Naive B cell (primary cell): ENCODE results near the gene GPR55. TPM values are rescaled to one million over a fixed set of nuclear protein-coding genes. Genes with fewer than 3 reads are reported as not detected.

ENCODE experiments used
- ATAC-seq, 2 donors: fragments of 150-1000 bp; cut with Tn5 transposase; 2 replicates each; pipeline ENCODE4 v1.10.0; 2021; ENCODE audit warnings: low read depth in 2 of 2, mild to moderate bottlenecking in 2 of 2, moderate library complexity in 2 of 2
- DNase-seq: peaks from one replicate; pipeline ENCODE4 v3.0.0; 2022
- H3K27ac Mint-ChIP-seq, 6 donors: one replicate each; pipeline ENCODE4 v1.8.0; 2020 to 2022; ENCODE audit warnings: mild to moderate bottlenecking in 6 of 6, mixed read lengths in 6 of 6, moderate library complexity in 5 of 6, inconsistent platforms in 2 of 6
- H3K27me3 Mint-ChIP-seq, 3 donors: one replicate each; pipeline ENCODE4 v1.8.0; 2021 to 2022; ENCODE audit warnings: mixed read lengths in 3 of 3, mild to moderate bottlenecking in 1 of 3
- H3K36me3 Mint-ChIP-seq, 2 donors: one replicate each; pipeline ENCODE4 v1.8.0; 2020 to 2022; ENCODE audit warnings: mixed read lengths in 2 of 2, inconsistent platforms in 1 of 2, mild to moderate bottlenecking in 1 of 2
- H3K4me1 Mint-ChIP-seq, 3 donors: one replicate each; pipeline ENCODE4 v1.8.0; 2020 to 2022; ENCODE audit warnings: mixed read lengths in 3 of 3, inconsistent platforms in 1 of 3, mild to moderate bottlenecking in 1 of 3, moderate library complexity in 1 of 3
- H3K4me3 Mint-ChIP-seq, 8 donors: one replicate each; pipeline ENCODE4 v1.8.0; 2020 to 2022; ENCODE audit warnings: mild to moderate bottlenecking in 8 of 8, mixed read lengths in 8 of 8, moderate library complexity in 8 of 8, inconsistent platforms in 2 of 8
- H3K9me3 Mint-ChIP-seq, 7 donors: one replicate each; pipeline ENCODE4 v1.8.0; 2020 to 2022; ENCODE audit warnings: mixed read lengths in 7 of 7, mild to moderate bottlenecking in 5 of 7, inconsistent platforms in 2 of 7, moderate library complexity in 1 of 7
- polyA plus RNA-seq, 6 donors: library from polyadenylated mRNA; unstranded; fragments of 300-500 nt; fragmentation: Illumina TruSeq; gene quantifications; one replicate each; pipeline ENCODE4 v1.2.3, GENCODE V29; 2021; ENCODE audit warnings: low read depth in 6 of 6

Gene GPR55
- polyA plus RNA-seq, 6 donors from 2014 or later = 0.12 to 0.56 (median 0.21) TPM; not detected in 3

DNA sequence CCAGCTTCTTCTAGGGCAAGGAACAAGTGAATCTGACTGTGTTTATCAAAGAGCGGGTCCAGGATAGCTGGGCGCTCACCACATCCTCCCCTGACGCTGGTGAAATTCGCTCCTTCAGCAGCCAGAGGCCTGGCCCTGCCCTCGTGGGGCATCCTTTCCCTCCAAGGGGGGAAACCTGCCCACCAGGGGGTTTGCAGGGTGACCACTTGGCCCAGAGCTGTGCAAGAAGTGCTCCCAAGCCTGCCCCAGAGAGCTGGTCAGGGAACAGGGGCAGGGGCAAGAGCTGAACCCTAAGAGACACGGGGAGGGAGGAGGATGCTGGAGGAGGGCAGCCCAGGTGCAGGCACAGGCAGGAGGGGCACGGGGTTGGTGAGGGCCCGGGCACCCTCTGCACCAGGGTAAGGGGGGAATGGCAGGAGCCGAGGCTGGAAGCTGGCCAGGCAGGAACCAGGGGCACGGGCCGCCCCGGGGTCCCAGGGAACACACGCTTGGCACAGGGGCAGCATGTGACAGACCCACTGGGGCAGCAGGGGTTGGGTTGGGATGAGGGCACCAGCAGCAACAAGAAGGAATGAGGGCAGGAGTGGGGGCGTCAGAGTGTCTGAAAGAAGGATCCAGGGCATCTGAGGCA, 2.8 kb upstream of the GPR55 start:
- no peak for ATAC-seq
- peaks cover 10 to 16% (median 11%) of the 10 kb centered on the region in 3 donors for H3K4me1 Mint-ChIP-seq
- H3K4me3 Mint-ChIP-seq = no peak overlapping the region
- H3K27ac Mint-ChIP-seq = no peak overlapping the region
- H3K9me3 Mint-ChIP-seq = no peaks in the 10 kb centered on the region
- no peaks in the 10 kb centered on the region for H3K36me3 Mint-ChIP-seq
- peaks cover 7 to 14% (median 12%) of the 10 kb centered on the region in 3 donors for H3K27me3 Mint-ChIP-seq
- DNase-seq = no peak

DNA sequence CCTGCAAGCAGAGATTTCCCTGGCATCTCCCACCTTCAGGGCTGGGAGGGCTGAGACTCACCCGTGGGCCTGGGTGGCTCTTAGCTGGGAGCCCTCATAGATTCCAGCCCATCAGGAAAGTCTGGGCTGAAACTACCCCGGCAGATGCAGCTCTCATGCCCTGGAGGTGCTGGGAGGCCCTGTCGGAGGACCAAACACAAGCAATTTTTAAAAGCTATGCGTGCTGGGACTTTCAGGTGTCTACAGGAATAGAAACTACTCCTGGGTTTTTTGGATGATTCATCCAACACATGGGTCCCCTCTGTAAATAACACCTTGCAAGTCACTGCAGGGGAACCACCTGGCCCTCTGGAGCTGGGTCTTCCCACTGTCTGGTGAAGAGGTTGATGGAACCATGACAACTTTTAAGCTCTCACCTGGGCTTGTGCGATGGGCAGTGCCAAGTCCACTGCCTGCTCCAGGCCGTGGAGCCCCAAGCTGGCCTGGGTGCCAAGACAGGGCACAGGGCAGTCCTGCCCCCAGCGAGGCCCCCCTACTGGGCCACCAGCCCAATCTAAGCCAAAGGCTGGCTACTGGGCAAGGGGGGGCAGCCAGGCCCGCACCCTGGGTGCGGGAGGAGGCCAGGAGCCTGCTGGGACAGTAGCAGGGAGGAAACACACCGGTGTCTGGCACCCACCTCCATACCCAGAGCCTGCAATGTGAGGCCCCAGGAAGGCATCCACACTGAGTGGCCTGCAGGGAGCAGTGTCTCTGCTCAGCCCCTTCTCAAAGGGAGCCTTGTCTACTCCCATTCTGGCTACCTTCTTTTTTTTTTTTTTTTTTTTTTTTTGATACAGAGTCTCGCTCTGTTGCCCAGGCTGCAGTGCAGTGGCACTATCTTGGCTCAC, 1.1 kb upstream of the GPR55 start:
- Mint-ChIP-seq H3K9me3 (no peaks in the 10 kb centered on the region), H3K27ac (no peak overlapping the region), H3K36me3 (no peaks in the 10 kb centered on the region), H3K27me3 (peaks cover 0 to 9% (median 8%) of the 10 kb centered on the region in 3 donors), H3K4me1 (peaks cover 11 to 16% (median 12%) of the 10 kb centered on the region in 3 donors), H3K4me3 (no peak overlapping the region)
- no peak for ATAC-seq
- DNase-seq = no peak

DNA sequence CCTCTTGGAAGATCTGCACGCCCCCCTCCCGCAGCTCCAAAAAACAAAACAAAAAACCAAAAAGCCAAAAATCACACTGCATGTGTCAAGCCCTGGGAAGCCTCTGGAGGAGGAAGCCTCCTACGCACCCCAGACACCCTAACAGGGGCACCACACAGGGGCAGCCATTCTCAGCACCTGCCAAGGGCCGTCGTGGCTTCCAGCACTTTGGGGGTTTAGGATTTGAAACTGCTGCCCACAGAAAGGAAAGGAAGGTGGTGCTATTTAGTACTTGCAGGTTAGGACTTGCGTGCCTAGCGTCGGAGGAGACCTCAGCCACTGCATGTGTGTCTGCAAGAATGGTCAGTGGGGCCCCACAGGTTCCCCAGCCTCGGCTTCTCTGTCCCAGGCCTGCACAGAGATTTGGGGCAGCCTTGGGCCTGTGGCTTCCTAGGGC, 419 bp upstream of the GPR55 start:
- no peaks in the 10 kb centered on the region for H3K36me3 Mint-ChIP-seq
- peak overlapping the region in 2 of 6 donors; percentile 31 to 37 for H3K27ac Mint-ChIP-seq
- H3K4me3 Mint-ChIP-seq = peak overlapping the region in 4 of 8 donors; percentile 32 to 80 (median 68)
- no peak for DNase-seq
- peaks cover 11 to 16% (median 12%) of the 10 kb centered on the region in 3 donors for H3K4me1 Mint-ChIP-seq
- ATAC-seq = no peak
- H3K9me3 Mint-ChIP-seq = no peaks in the 10 kb centered on the region
- peaks cover 0 to 9% (median 8%) of the 10 kb centered on the region in 3 donors for H3K27me3 Mint-ChIP-seq

DNA sequence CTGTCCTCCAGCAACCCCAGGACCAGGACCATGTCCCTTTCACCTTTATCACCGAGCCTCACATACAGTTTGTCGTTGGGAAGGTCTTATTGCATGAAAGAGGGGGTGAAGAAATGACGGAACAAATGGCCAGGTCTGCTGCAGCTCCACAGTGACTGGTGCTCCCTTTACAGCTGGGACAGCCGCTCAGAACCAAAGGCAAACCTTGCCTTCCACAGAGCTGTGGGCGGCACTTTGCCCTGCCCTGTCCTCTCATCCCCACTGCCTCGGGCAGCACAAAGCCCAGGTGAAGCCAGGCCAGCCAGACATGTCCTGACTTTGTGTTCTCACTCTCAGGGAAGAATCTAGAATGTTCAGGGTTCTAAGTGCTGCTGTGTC, 961 bp downstream of the GPR55 start:
- peak overlapping the region in 3 of 8 donors; percentile 3 to 71 (median 65) for H3K4me3 Mint-ChIP-seq
- H3K36me3 Mint-ChIP-seq = no peaks in the 10 kb centered on the region
- H3K27me3 Mint-ChIP-seq = peaks cover 0 to 14% (median 8%) of the 10 kb centered on the region in 3 donors
- H3K27ac Mint-ChIP-seq = peak overlapping the region in 1 of 6 donors; percentile 83
- H3K4me1 Mint-ChIP-seq = peaks cover 11 to 16% (median 12%) of the 10 kb centered on the region in 3 donors
- no peaks in the 10 kb centered on the region for H3K9me3 Mint-ChIP-seq
- no peak for DNase-seq
- no peak for ATAC-seq

- Mint-ChIP-seq H3K36me3 (no peaks in the 10 kb centered on the region), H3K27me3 (peaks cover 0 to 14% (median 8%) of the 10 kb centered on the region in 3 donors), H3K27ac (peak overlapping the region in 2 of 6 donors; percentile 45 to 86), H3K4me1 (peaks cover 11 to 16% (median 12%) of the 10 kb centered on the region in 3 donors), H3K4me3 (no peak overlapping the region), H3K9me3 (no peaks in the 10 kb centered on the region)
- DNase-seq (no peak), ATAC-seq (no peak)
Measured at GRCh38 chr2:230922951-230923717, 1.9 kb downstream of the GPR55 start.

DNA sequence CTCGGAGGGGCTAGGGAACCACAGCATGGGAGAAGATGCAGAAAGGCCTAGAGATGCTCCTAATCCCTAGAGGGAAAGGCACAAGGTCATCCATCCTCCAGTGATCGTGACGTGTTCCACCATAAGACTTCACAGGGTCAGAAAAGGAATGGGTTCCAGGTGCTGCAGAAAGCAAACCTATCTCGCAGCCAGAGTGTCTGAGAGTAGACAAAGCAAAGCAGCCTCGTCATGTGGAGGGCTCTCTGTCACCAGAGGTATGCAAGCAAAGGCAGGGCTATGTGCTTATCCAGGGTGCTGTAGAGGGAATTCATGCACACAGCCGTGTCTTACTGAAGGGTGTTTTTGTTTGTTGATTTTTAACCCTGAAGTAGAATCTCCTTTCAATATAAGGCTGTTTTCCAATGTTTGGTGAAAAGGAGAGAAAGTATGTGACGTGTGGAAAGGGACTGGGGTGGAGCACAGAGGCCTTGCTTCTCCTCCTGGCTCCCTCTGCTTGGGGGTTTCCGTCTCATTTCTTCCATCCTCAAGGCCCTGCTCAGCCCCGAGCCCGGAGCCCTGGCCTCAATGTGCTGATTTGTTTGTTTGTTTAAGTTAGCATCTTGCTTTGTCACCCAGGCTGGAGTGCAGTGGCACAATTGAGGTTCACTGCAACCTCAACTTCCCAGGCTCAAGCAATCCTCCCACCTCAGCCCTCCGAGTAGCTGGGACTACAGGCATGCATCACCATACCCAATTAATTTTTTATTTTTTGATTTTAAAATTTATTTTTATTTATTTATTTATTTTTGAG, 3.0 kb downstream of the GPR55 start:
- DNase-seq (no peak), ATAC-seq (no peak)
- H3K4me3 Mint-ChIP-seq = no peak overlapping the region
- peaks cover 0 to 14% (median 8%) of the 10 kb centered on the region in 3 donors for H3K27me3 Mint-ChIP-seq
- no peaks in the 10 kb centered on the region for H3K9me3 Mint-ChIP-seq
- H3K36me3 Mint-ChIP-seq = no peaks in the 10 kb centered on the region
- no peak overlapping the region for H3K27ac Mint-ChIP-seq
- H3K4me1 Mint-ChIP-seq = peaks cover 11 to 16% (median 12%) of the 10 kb centered on the region in 3 donors

DNA sequence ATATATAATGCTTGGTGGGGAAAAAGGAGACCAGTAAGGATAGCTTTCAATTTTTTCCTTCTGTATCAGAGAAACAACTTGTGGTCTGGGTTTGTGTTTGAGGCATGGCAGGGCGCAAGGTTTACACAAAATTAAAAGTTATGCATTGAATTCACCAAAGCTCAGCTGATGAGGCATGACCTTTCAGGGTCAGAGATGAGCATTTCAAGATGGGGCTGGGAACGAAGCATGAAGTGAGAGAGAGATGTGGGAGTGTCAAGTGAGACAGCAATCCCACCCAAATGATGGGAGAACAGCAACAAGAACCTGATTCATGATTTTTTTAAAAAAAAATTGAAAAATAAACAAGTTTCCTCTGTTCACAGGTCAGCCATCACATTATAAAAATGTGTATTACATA, 4.9 kb downstream of the GPR55 start:
- ATAC-seq = no peak
- no peak for DNase-seq
- peak overlapping the region in 1 of 6 donors; percentile 59 for H3K27ac Mint-ChIP-seq
- no peak overlapping the region for H3K4me3 Mint-ChIP-seq
- H3K4me1 Mint-ChIP-seq = peaks cover 9 to 13% (median 9%) of the 10 kb centered on the region in 3 donors
- no peaks in the 10 kb centered on the region for H3K36me3 Mint-ChIP-seq
- peaks cover 0 to 14% (median 8%) of the 10 kb centered on the region in 3 donors for H3K27me3 Mint-ChIP-seq
- H3K9me3 Mint-ChIP-seq = no peaks in the 10 kb centered on the region

DNA sequence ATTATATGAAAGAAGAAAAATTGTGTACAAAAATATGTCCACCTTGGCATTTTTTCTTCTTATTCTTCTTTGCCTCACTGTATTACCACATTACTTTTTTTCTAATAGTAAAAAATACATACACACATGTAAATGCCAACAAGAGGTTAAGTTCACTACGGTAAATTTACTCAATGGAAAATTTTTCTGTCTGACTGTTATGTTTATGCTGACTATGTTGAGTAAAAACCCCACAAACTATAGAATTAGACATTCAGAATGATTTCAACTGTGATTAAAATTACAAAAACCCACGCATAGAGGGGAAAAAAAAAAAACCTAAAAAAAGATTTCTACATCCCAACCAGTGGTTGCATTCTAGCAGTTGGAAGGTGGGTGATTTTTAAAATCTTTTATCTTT, 5.4 kb downstream of the GPR55 start:
- Mint-ChIP-seq H3K9me3 (no peaks in the 10 kb centered on the region), H3K27me3 (peaks cover 0 to 17% (median 8%) of the 10 kb centered on the region in 3 donors), H3K4me1 (peaks cover 4 to 8% (median 4%) of the 10 kb centered on the region in 3 donors), H3K4me3 (no peak overlapping the region), H3K36me3 (no peaks in the 10 kb centered on the region), H3K27ac (peak overlapping the region in 1 of 6 donors; percentile 59)
- no peak for ATAC-seq
- no peak for DNase-seq

GRCh38 chr2:230919240-230919639, 5.8 kb downstream of the GPR55 start:
- Mint-ChIP-seq H3K9me3 (no peaks in the 10 kb centered on the region), H3K27ac (no peak overlapping the region), H3K4me1 (peaks cover 3 to 4% (median 3%) of the 10 kb centered on the region in 3 donors), H3K36me3 (no peaks in the 10 kb centered on the region), H3K4me3 (no peak overlapping the region), H3K27me3 (peaks cover 0 to 20% (median 8%) of the 10 kb centered on the region in 3 donors)
- no peak for DNase-seq
- no peak for ATAC-seq

DNA sequence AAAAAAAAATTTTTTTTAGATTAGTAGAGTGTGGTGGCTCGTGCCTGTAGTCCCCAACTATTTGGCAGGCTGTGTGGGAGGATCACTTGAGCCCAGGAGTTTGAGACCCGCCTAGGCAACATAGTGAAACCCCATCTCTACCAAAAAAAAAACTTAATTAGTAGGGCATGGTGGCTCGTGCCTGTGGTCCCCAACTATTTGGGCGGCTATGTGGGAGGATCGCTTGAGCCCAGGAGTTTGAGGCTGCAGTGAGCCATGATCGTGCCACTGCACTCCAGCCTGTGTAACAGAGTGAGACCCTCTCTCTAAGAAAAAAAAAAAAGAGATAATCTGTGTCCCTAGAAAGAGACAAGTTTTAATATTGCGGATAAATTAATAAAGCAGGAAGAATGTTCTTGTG, 8.8 kb downstream of the GPR55 start:
- peaks cover 4 to 5% (median 4%) of the 10 kb centered on the region in 3 donors for H3K4me1 Mint-ChIP-seq
- peaks cover 0 to 11% (median 0%) of the 10 kb centered on the region in 3 donors for H3K27me3 Mint-ChIP-seq
- no peak overlapping the region for H3K4me3 Mint-ChIP-seq
- no peaks in the 10 kb centered on the region for H3K9me3 Mint-ChIP-seq
- no peaks in the 10 kb centered on the region for H3K36me3 Mint-ChIP-seq
- H3K27ac Mint-ChIP-seq = peak overlapping the region in 2 of 6 donors; percentile 47 to 54
- no peak for DNase-seq
- ATAC-seq = no peak

- no peak overlapping the region for H3K4me3 Mint-ChIP-seq
- DNase-seq = no peak
- H3K27ac Mint-ChIP-seq = no peak overlapping the region
- ATAC-seq = no peak
- no peaks in the 10 kb centered on the region for H3K36me3 Mint-ChIP-seq
- H3K27me3 Mint-ChIP-seq = peaks cover 0 to 11% (median 0%) of the 10 kb centered on the region in 3 donors
- peaks cover 4 to 5% (median 4%) of the 10 kb centered on the region in 3 donors for H3K4me1 Mint-ChIP-seq
- no peaks in the 10 kb centered on the region for H3K9me3 Mint-ChIP-seq
Measured at GRCh38 chr2:230915319-230915718, 9.7 kb downstream of the GPR55 start.

DNA sequence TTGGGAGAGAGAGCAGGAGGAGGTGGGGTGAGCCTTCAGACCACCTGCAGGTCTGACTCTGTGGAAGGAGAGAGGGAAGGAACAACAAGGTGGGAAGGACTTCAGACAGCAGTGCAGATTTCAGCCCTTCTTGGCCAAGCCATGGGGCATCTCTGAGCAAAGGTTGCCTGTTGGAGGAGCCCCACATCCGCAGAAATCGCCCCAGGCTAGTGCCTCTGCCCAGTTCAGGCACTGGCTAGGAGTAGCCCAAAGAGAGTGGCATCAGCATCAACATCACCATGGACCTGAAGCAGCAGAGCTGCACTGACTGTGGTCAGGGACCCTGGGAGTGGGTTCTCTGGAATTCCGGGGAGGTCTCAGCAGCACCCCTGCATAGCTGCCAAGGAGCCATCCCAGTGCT, 10.2 kb downstream of the GPR55 start:
- DNase-seq (no peak), ATAC-seq (no peak)
- H3K4me1 Mint-ChIP-seq = peaks cover 4 to 5% (median 4%) of the 10 kb centered on the region in 3 donors
- peaks cover 0 to 8% (median 0%) of the 10 kb centered on the region in 3 donors for H3K27me3 Mint-ChIP-seq
- H3K9me3 Mint-ChIP-seq = no peaks in the 10 kb centered on the region
- no peaks in the 10 kb centered on the region for H3K36me3 Mint-ChIP-seq
- H3K4me3 Mint-ChIP-seq = no peak overlapping the region
- H3K27ac Mint-ChIP-seq = peak overlapping the region in 1 of 6 donors; percentile 78
